Measurements from ENCODE around the gene SMAD2.
A peak's percentile ranks its signal among the peaks of the same experiment; 100 is the strongest.

Gene SMAD2

DNA sequence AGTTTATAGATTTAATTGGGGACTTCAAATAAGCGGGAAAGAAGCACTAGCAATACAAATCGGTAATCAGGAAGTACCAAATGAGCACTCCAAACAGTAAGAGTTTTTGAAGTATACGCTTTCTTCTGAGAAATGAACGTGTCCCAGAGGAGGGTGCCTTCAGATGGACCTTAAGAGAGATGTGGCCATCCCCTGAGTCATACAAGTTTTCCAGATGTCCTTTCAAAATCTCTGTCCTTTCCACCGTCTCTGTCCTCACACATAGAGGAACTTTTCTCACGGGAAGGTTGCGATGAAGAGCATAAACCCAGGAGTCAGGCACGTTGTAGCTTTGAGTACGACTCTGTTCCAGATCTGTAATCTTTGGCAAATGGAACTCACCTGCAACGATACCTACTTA, 1.7 kb upstream of the SMAD2 start:
- Histone ChIP-seq H3K4me3 (ENCODE audit: insufficient read depth in 1 of 2, low read depth in 1 of 2, low read length in 2 of 2) (no peak overlapping the region), H3K23ac (ENCODE audit: low read length in 2 of 2) (no peak overlapping the region), H2BK12ac (ENCODE audit: low read length in 2 of 2) (no peak overlapping the region), H2BK120ac (ENCODE audit: low read depth, low read length) (no peak overlapping the region), H2AK5ac (ENCODE audit: low read length, severe bottlenecking) (no peak overlapping the region), H3K79me1 (replicated peaks; ENCODE audit: low read length, poor library complexity, severe bottlenecking) (no peaks in the 10 kb centered on the region), H4K91ac (ENCODE audit: low read length) (no peak overlapping the region), H3K36me3 (ENCODE audit: control insufficient read depth in 1 of 2, insufficient read depth in 2 of 2, low read depth in 1 of 2, low read length in 2 of 2) (no peaks in the 10 kb centered on the region), H3K4me1 (ENCODE audit: control insufficient read depth, insufficient read depth, low read depth, low read length) (peaks cover 1% of the 10 kb centered on the region), H3K9ac (ENCODE audit: low read length) (no peak overlapping the region), H4K8ac (ENCODE audit: low read length) (no peak overlapping the region), H3K14ac (ENCODE audit: low read length in 2 of 2) (no peak overlapping the region), H3K9me3 (ENCODE audit: control insufficient read depth, low read length) (no peaks in the 10 kb centered on the region), H3K27ac (ENCODE audit: low read length, poor library complexity, severe bottlenecking) (no peak overlapping the region), H2BK15ac (ENCODE audit: low read depth, poor library complexity, severe bottlenecking) (no peak overlapping the region), H3K27me3 (ENCODE audit: control insufficient read depth in 1 of 2, insufficient read depth in 1 of 2, low read length in 2 of 2) (no peaks in the 10 kb centered on the region), H3K4ac (ENCODE audit: low read depth in 1 of 2, low read length in 2 of 2) (no peak overlapping the region), H2BK5ac (ENCODE audit: low read depth, low read length, poor library complexity, severe bottlenecking) (no peak overlapping the region), H2AFZ (ENCODE audit: low read depth, low read length) (no peak overlapping the region), H3K4me2 (ENCODE audit: low read length, poor library complexity, severe bottlenecking) (peak overlapping the region; percentile 89), H3K18ac (ENCODE audit: low read depth in 1 of 2, low read length in 2 of 2) (no peak overlapping the region)
- 90% methylated on average over 7 of the region's 10 CpGs for WGBS
- DNase-seq = no peak

DNA sequence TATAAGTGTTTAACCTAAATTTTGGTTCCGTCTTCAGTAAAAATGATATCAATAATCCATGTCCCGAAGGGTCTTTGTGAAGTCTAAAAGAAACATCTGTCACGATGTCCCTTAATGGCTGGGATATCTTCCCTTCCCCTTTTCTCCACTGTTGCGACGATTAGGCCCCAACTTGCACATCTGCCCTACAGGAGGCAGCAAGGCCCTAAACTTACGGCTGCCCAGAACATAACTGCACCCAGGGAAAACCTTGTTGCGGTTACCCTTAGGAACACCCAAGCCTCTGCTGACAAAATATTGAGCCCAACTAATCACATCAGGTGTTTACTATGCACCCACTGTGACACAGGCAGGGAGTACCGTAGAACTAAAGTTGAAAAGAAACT, 1.3 kb upstream of the SMAD2 start:
- Histone ChIP-seq H3K14ac (ENCODE audit: low read length in 2 of 2) (no peak overlapping the region), H3K18ac (ENCODE audit: low read depth in 1 of 2, low read length in 2 of 2) (no peak overlapping the region), H3K27ac (ENCODE audit: low read length, poor library complexity, severe bottlenecking) (peak overlapping the region; percentile 69), H3K9me3 (ENCODE audit: control insufficient read depth, low read length) (no peaks in the 10 kb centered on the region), H3K27me3 (ENCODE audit: control insufficient read depth in 1 of 2, insufficient read depth in 1 of 2, low read length in 2 of 2) (no peaks in the 10 kb centered on the region), H2BK120ac (ENCODE audit: low read depth, low read length) (no peak overlapping the region), H3K4ac (ENCODE audit: low read depth in 1 of 2, low read length in 2 of 2) (no peak overlapping the region), H2AFZ (ENCODE audit: low read depth, low read length) (peak overlapping the region; percentile 96), H2BK5ac (ENCODE audit: low read depth, low read length, poor library complexity, severe bottlenecking) (peak overlapping the region; percentile 87), H4K8ac (ENCODE audit: low read length) (peak overlapping the region; percentile 54), H4K91ac (ENCODE audit: low read length) (no peak overlapping the region), H3K23ac (ENCODE audit: low read length in 2 of 2) (no peak overlapping the region), H3K36me3 (ENCODE audit: control insufficient read depth in 1 of 2, insufficient read depth in 2 of 2, low read depth in 1 of 2, low read length in 2 of 2) (no peaks in the 10 kb centered on the region), H3K9ac (ENCODE audit: low read length) (peak overlapping the region; percentile 97), H3K4me2 (ENCODE audit: low read length, poor library complexity, severe bottlenecking) (peak overlapping the region; percentile 89), H3K4me1 (ENCODE audit: control insufficient read depth, insufficient read depth, low read depth, low read length) (peaks cover 1% of the 10 kb centered on the region), H2BK15ac (ENCODE audit: low read depth, poor library complexity, severe bottlenecking) (no peak overlapping the region), H3K79me1 (replicated peaks; ENCODE audit: low read length, poor library complexity, severe bottlenecking) (no peaks in the 10 kb centered on the region), H3K4me3 (ENCODE audit: insufficient read depth in 1 of 2, low read depth in 1 of 2, low read length in 2 of 2) (peak overlapping the region in 1 of 2 experiments; percentile 78), H2BK12ac (ENCODE audit: low read length in 2 of 2) (no peak overlapping the region), H2AK5ac (ENCODE audit: low read length, severe bottlenecking) (no peak overlapping the region)
- 34% methylated on average over 8 of the region's 8 CpGs for WGBS
- DNase-seq = no peak

DNA sequence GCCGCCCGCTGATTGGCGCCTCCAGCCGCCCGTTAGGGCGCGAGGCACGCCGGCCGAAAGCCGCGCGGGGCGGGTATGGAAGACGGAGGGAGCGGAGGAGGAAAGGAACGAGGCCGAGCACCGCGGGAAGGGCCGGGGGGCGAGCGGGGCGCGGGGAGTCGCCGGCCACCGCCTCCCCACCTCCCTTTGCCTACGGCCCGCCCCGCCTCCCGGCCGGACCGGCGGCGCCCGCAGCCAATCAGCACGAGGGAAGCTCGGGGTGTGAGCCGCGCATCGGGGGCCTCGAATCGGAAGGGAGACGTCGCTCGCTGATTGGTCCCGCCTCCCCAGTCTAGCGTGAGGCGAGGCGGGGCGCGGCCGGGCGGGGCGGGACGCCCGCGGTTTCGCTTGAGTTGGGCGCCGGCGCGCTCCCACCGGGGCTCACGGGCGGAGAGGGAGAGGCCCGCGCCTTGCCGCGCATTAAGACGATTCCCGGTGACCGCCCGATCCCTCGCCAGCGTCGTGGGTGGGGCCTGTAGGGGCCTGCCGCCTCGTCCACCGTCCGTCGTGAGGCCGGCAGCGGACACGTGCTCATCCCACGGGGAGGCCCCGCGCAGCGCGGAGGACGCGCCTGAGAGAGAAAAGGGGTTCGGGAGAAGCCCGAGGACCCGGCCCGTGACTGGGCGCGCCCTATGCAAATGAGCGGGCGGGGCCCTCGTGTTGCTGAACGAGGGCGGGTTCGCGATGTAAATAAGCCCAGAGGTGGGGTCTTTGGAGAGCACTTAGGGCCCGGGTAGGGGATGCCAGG, 665 bp upstream of the SMAD2 start:
- Histone ChIP-seq H3K9ac (ENCODE audit: low read length) (peak overlapping the region; percentile 97), H3K9me3 (ENCODE audit: control insufficient read depth, low read length) (no peaks in the 10 kb centered on the region), H3K4ac (ENCODE audit: low read depth in 1 of 2, low read length in 2 of 2) (peak overlapping the region; percentile 94 to 99), H3K27me3 (ENCODE audit: control insufficient read depth in 1 of 2, insufficient read depth in 1 of 2, low read length in 2 of 2) (no peaks in the 10 kb centered on the region), H2BK120ac (ENCODE audit: low read depth, low read length) (peak overlapping the region; percentile 97), H2AFZ (ENCODE audit: low read depth, low read length) (peak overlapping the region; percentile 96), H3K4me2 (ENCODE audit: low read length, poor library complexity, severe bottlenecking) (peak overlapping the region; percentile 89), H2BK12ac (ENCODE audit: low read length in 2 of 2) (peak overlapping the region in 1 of 2 experiments; percentile 96), H3K4me1 (ENCODE audit: control insufficient read depth, insufficient read depth, low read depth, low read length) (peaks cover 1% of the 10 kb centered on the region), H3K36me3 (ENCODE audit: control insufficient read depth in 1 of 2, insufficient read depth in 2 of 2, low read depth in 1 of 2, low read length in 2 of 2) (no peaks in the 10 kb centered on the region), H4K8ac (ENCODE audit: low read length) (peak overlapping the region; percentile 100), H3K27ac (ENCODE audit: low read length, poor library complexity, severe bottlenecking) (peak overlapping the region; percentile 69), H3K23ac (ENCODE audit: low read length in 2 of 2) (peak overlapping the region in 1 of 2 experiments; percentile 93), H2BK15ac (ENCODE audit: low read depth, poor library complexity, severe bottlenecking) (peak overlapping the region; percentile 89), H4K91ac (ENCODE audit: low read length) (peak overlapping the region; percentile 99), H3K14ac (ENCODE audit: low read length in 2 of 2) (peak overlapping the region in 1 of 2 experiments; percentile 97), H2AK5ac (ENCODE audit: low read length, severe bottlenecking) (no peak overlapping the region), H3K4me3 (ENCODE audit: insufficient read depth in 1 of 2, low read depth in 1 of 2, low read length in 2 of 2) (peak overlapping the region; percentile 78 to 98), H3K18ac (ENCODE audit: low read depth in 1 of 2, low read length in 2 of 2) (peak overlapping the region; percentile 98 to 100), H2BK5ac (ENCODE audit: low read depth, low read length, poor library complexity, severe bottlenecking) (peak overlapping the region; percentile 98), H3K79me1 (replicated peaks; ENCODE audit: low read length, poor library complexity, severe bottlenecking) (no peaks in the 10 kb centered on the region)
- under 1% methylated on average over 64 of the region's 107 CpGs for WGBS
- DNase-seq = peak; percentile 97

DNA sequence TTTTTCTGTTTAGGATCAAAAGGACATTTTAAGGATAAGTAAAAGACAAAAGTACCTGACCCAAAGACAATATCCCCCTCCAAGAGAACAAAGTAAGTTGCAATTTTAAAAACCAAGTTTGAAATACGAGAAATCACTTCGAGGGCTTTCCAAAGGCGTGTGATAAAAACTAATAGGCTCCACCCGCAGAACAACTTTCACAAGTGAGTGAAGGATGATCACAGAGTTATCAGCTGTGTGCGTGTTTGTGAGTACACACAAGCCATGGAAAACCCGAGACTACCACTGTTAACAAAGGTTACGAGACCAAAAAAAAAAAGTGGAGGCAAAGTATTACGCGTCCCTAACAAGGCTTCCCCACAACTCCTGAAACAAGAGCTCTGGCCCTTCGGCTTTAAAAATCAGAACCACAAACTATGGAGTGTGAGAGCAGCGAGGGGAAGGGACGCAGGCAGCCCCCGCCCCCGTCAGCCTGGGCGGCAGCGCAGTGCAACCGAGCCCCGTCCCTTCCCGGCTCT, 719 bp downstream of the SMAD2 start:
- H2AFZ ChIP-seq (ENCODE audit: low read depth, low read length) = peak overlapping the region; percentile 81
- no peaks in the 10 kb centered on the region for H3K9me3 ChIP-seq (ENCODE audit: control insufficient read depth, low read length)
- peak overlapping the region; percentile 28 for H2BK15ac ChIP-seq (ENCODE audit: low read depth, poor library complexity, severe bottlenecking)
- WGBS = 2% methylated on average over 16 of the region's 19 CpGs
- H3K27ac ChIP-seq (ENCODE audit: low read length, poor library complexity, severe bottlenecking) = peak overlapping the region; percentile 57
- H3K18ac ChIP-seq (ENCODE audit: low read depth in 1 of 2, low read length in 2 of 2) = peak overlapping the region; percentile 86 to 95
- peak overlapping the region; percentile 90 to 93 for H3K23ac ChIP-seq (ENCODE audit: low read length in 2 of 2)
- peak overlapping the region; percentile 97 for H3K9ac ChIP-seq (ENCODE audit: low read length)
- H3K4me3 ChIP-seq (ENCODE audit: insufficient read depth in 1 of 2, low read depth in 1 of 2, low read length in 2 of 2) = peak overlapping the region; percentile 95 to 98
- DNase-seq = peak; percentile 82
- peak overlapping the region; percentile 57 to 88 for H3K4ac ChIP-seq (ENCODE audit: low read depth in 1 of 2, low read length in 2 of 2)
- peak overlapping the region; percentile 97 for H2BK120ac ChIP-seq (ENCODE audit: low read depth, low read length)
- no peaks in the 10 kb centered on the region for H3K36me3 ChIP-seq (ENCODE audit: control insufficient read depth in 1 of 2, insufficient read depth in 2 of 2, low read depth in 1 of 2, low read length in 2 of 2)
- peak overlapping the region; percentile 28 for H2AK5ac ChIP-seq (ENCODE audit: low read length, severe bottlenecking)
- H4K8ac ChIP-seq (ENCODE audit: low read length) = peak overlapping the region; percentile 95
- H4K91ac ChIP-seq (ENCODE audit: low read length) = peak overlapping the region; percentile 70
- peak overlapping the region; percentile 9 for H3K4me2 ChIP-seq (ENCODE audit: low read length, poor library complexity, severe bottlenecking)
- peak overlapping the region; percentile 54 for H2BK5ac ChIP-seq (ENCODE audit: low read depth, low read length, poor library complexity, severe bottlenecking)
- H3K14ac ChIP-seq (ENCODE audit: low read length in 2 of 2) = peak overlapping the region; percentile 96 to 99
- no peak overlapping the region for H2BK12ac ChIP-seq (ENCODE audit: low read length in 2 of 2)
- H3K79me1 ChIP-seq (replicated peaks; ENCODE audit: low read length, poor library complexity, severe bottlenecking) = no peaks in the 10 kb centered on the region
- H3K4me1 ChIP-seq (ENCODE audit: control insufficient read depth, insufficient read depth, low read depth, low read length) = peaks cover 1% of the 10 kb centered on the region
- H3K27me3 ChIP-seq (ENCODE audit: control insufficient read depth in 1 of 2, insufficient read depth in 1 of 2, low read length in 2 of 2) = no peaks in the 10 kb centered on the region
